ENCODE data around the gene GOPC.

GOPC gene

DNA sequence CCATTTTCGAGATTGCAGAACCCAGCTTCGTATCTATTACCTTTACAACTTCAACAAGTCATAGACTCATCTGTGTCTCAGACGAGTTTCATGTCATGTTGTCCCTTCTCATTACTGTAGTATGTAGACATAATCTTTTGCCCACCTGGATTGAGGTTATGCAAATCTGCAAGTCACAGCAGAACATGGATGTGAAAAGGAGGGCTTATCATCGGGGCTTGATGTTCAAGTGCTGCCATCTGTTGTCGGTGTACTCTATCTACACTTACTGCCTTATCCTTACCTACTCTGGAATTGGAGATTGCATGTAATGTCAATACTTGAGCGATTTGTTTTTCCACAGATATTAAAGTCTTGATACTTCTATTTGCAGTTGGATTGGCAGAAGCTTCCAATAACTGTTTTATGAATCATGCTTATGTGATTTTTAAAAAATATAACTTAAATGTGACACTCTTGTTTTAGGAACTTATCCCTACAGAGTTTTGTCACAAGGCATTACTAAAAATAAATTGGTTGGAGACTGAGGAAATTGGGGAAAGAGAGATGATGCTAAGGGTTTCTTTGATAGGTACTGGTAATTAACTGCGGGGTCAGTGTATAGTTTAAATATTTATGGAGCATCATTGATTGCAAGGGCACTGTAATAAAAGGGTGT lies 3.0 kb upstream of the GOPC start:
- peak; percentile 89 for DNase-seq (ENCODE audit: low read depth)

DNA sequence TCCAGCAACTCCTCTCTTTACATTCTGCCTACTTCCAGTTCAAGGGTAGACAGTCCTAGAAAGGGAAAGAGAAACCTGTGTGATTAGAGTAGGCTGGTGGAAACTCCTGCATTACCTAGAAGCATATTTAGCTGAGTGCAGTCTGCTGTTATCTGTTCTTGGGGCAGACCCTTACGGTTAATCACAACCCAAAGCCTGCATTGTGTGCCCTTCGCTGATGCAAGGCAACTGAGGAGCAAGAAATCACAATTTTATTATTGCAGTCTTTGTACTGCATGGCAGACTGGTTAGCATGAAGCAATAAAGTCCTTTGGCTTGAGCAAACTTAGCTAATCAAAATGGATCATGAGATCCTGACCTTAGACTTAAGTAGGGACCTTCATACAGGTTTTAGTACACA lies 1.5 kb upstream of the GOPC start:
- DNase-seq (ENCODE audit: low read depth), result no peak
- TF ChIP-seq, protein P1, sequence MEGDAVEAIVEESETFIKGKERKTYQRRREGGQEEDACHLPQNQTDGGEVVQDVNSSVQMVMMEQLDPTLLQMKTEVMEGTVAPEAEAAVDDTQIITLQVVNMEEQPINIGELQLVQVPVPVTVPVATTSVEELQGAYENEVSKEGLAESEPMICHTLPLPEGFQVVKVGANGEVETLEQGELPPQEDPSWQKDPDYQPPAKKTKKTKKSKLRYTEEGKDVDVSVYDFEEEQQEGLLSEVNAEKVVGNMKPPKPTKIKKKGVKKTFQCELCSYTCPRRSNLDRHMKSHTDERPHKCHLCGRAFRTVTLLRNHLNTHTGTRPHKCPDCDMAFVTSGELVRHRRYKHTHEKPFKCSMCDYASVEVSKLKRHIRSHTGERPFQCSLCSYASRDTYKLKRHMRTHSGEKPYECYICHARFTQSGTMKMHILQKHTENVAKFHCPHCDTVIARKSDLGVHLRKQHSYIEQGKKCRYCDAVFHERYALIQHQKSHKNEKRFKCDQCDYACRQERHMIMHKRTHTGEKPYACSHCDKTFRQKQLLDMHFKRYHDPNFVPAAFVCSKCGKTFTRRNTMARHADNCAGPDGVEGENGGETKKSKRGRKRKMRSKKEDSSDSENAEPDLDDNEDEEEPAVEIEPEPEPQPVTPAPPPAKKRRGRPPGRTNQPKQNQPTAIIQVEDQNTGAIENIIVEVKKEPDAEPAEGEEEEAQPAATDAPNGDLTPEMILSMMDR (IDR thresholded peaks at IDR 0.05; ENCODE audit: insufficient read depth, low read depth, low read length, missing control alignments), result no peak

More for the DNA sequence above, 3.0 kb upstream of the GOPC start:
- H3K4me3 ChIP-seq (ENCODE audit: low read depth, low read length), result no peak overlapping the region
- TF ChIP-seq, protein P1 (IDR thresholded peaks at IDR 0.05; ENCODE audit: insufficient read depth, low read depth, low read length, missing control alignments), result peak; percentile 60

DNA sequence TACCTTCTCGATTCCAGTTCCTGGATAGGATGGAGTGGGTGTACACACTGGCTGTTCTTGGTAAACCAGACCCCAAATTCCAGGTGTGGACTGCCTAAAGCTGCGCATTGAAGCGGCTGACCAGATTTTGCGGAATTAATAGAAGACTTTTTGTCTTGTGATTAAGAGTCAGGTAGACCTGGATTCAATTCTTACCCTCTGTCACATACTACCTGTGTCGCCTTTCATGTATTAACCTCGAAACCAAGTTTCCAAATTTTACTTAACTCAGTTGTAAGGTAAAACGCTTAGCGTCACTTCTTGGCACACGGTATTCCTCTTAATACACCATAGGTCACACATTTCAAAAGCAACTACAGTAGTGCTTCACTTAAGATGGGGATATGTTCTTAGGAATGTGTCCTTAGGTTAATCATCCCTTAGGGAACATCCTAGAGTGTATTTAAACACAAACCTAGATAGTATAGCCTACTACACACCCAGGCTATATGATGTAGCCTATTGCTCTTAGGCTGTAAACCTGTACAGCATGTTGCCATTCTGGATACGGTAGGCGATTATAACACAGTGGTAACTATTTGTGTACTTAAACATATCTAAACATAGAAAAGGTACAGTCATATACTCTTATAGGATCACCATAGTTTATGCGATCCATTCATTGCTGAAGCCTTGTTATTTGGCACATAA lies 733 bp upstream of the GOPC start:
- no peak for DNase-seq (ENCODE audit: low read depth)
- TF ChIP-seq, protein P1 (IDR thresholded peaks at IDR 0.05; ENCODE audit: insufficient read depth, low read depth, low read length, missing control alignments), result no peak

More for the DNA sequence above, 1.5 kb upstream of the GOPC start:
- H3K4me3 ChIP-seq (ENCODE audit: low read depth, low read length), result no peak overlapping the region

DNA sequence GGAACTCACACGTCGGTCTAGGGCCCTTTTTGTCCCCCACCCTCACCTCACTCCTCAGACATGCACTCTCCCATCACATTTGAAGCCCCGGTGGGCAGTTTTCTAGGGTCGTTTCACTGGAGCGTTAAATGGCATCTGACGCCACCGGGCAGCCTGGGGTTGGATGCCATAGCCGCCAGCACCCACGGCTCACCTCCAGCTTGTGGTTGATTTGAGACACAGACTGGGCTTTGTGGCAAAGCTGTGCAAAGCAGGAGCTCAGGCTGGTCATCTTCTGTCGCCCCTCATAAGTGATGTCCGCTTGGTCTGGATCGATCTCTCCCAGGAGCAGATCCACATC lies 530 bp downstream of the GOPC start:
- DNase-seq (ENCODE audit: low read depth), result peak; percentile 51
- peak overlapping the region; percentile 79 for H3K4me3 ChIP-seq (ENCODE audit: low read depth, low read length)
- TF ChIP-seq, protein P1 (IDR thresholded peaks at IDR 0.05; ENCODE audit: insufficient read depth, low read depth, low read length, missing control alignments), result no peak

More for the DNA sequence above, 733 bp upstream of the GOPC start:
- H3K4me3 ChIP-seq (ENCODE audit: low read depth, low read length), result peak overlapping the region; percentile 79

DNA sequence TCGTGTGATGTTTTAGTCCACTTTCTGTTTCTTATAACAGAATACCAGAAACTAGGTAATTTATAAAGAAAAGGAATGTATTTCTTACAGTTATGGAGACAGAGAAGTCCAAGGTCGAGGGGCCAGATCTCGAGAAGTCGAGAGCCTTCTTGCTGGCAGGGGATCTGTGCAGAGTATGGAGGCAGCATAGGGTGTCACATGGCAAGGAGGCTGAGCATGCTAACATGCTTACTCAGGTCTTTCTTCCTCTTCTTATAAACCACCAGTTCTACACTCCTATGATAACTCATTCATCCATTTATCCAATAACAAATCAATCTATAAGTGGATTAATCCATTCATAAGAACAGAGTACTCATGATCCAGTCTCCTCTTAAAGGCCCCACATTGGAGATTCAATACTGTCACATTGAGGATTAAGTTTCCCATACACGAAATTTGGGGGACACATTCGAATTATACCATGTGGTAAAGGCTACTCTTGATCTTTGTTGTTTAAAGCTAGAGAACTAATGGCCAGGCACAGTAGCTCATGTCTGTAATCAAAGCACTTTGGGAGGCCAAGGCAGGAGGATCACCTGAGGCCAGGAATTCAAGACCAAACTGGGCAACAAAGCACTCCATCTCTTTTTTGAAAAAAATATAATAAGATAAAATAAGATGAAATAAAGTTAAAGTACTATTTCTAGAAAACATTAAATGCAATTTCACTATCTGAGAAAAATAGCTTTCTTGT lies 2.1 kb downstream of the GOPC start:
- H3K4me3 ChIP-seq (ENCODE audit: low read depth, low read length), result peak overlapping the region; percentile 79
- TF ChIP-seq, protein P1 (IDR thresholded peaks at IDR 0.05; ENCODE audit: insufficient read depth, low read depth, low read length, missing control alignments), result no peak
- DNase-seq (ENCODE audit: low read depth), result peak; percentile 44

DNA sequence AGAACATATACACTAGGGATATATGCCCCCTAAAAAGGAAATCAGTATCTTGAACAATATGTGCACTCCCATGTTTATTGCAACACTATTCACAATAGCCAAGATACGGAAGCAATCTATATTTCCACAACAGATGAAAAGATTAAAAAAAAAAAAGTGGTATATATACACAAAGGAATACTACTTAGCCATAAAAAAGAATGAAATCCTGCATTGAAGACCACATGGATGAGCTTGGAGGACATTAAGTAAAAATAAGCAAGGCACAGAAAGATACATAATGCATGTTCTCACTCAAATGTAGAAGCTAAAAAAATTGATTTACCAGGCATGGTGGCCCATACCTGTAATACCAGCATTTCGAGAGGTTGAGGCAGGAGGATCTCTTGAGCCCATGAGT lies 4.6 kb downstream of the GOPC start:
- DNase-seq (ENCODE audit: low read depth), result no peak
- H3K4me3 ChIP-seq (ENCODE audit: low read depth, low read length), result no peak overlapping the region
- TF ChIP-seq, protein P1 (IDR thresholded peaks at IDR 0.05; ENCODE audit: insufficient read depth, low read depth, low read length, missing control alignments), result no peak
